GM08714 (cell line): Measurements from ENCODE around the gene BPIFB6.

Source experiments
- H3K4me3 ChIP-seq: fragments of 200-500 bp; sonication (Bioruptor generic); 2 replicates; pipeline ENCODE4 v1.5.1; 2014; ENCODE audit warnings: mild to moderate bottlenecking, low read length, inconsistent platforms
- ZNF274 ChIP-seq: IDR thresholded peaks from 2 replicates; pipeline ENCODE4 v1.6.1; 2012; ENCODE audit warnings: mild to moderate bottlenecking, low read depth, low read length

The BPIFB6 gene

GRCh38 chr20:33046412-33046811 lies 15.0 kb downstream of the BPIFB6 start:
- TF ChIP-seq ZNF274 = no peak
- no peak overlapping the region for H3K4me3 ChIP-seq

- TF ChIP-seq ZNF274 = no peak
- no peak overlapping the region for H3K4me3 ChIP-seq
These were observed 19.9 kb downstream of the BPIFB6 start for GRCh38 chr20:33051333-33051732.

GRCh38 chr20:33053291-33054106 lies 22.1 kb downstream of the BPIFB6 start, which contains the start of gene BPIFB3:
Gene BPIFB3 (plus strand): TSS chr20:33053903. CDS start chr20:33055436, 1,533 bp downstream.
- no peak for TF ChIP-seq ZNF274
- H3K4me3 ChIP-seq = no peak within 1 kb of the TSS

- H3K4me3 ChIP-seq = no peak overlapping the region
- no peak for TF ChIP-seq ZNF274
These were observed 22.9 kb downstream of the BPIFB6 start for GRCh38 chr20:33054381-33054780.

- no peak for TF ChIP-seq ZNF274
- no peak overlapping the region for H3K4me3 ChIP-seq
These were observed 23.3 kb downstream of the BPIFB6 start for GRCh38 chr20:33054791-33055190.

GRCh38 chr20:33059136-33059535 lies 27.7 kb downstream of the BPIFB6 start:
- H3K4me3 ChIP-seq = no peak overlapping the region
- TF ChIP-seq ZNF274 = no peak

- TF ChIP-seq ZNF274 = no peak
- no peak overlapping the region for H3K4me3 ChIP-seq
These were observed 28.4 kb downstream of the BPIFB6 start for GRCh38 chr20:33059741-33060390.

GRCh38 chr20:33061658-33062028 lies 30.2 kb downstream of the BPIFB6 start:
- H3K4me3 ChIP-seq = no peak overlapping the region
- no peak for TF ChIP-seq ZNF274

GRCh38 chr20:33062105-33062824 lies 30.8 kb downstream of the BPIFB6 start:
- no peak for TF ChIP-seq ZNF274
- H3K4me3 ChIP-seq = no peak overlapping the region

GRCh38 chr20:33062825-33063149 lies 31.3 kb downstream of the BPIFB6 start:
- no peak for TF ChIP-seq ZNF274
- no peak overlapping the region for H3K4me3 ChIP-seq

GRCh38 chr20:33063271-33063670 lies 31.8 kb downstream of the BPIFB6 start:
- no peak for TF ChIP-seq ZNF274
- no peak overlapping the region for H3K4me3 ChIP-seq

- no peak overlapping the region for H3K4me3 ChIP-seq
- no peak for TF ChIP-seq ZNF274
These were observed 33.3 kb downstream of the BPIFB6 start for GRCh38 chr20:33064572-33065287.

GRCh38 chr20:33065785-33066184 lies 34.3 kb downstream of the BPIFB6 start:
- TF ChIP-seq ZNF274 = no peak
- no peak overlapping the region for H3K4me3 ChIP-seq

GRCh38 chr20:33067806-33068205 lies 36.4 kb downstream of the BPIFB6 start:
- no peak overlapping the region for H3K4me3 ChIP-seq
- no peak for TF ChIP-seq ZNF274
